IMR-90 (cell line): ENCODE data around the gene CEP20. TPM values are rescaled to one million over a fixed set of nuclear protein-coding genes. Genes with fewer than 3 reads are reported as not detected.

Experiments
- ATAC-seq: fragments of 200-7000 bp; cut with Tn5 transposase; 2 replicates; pipeline ENCODE4 v1.9.1; 2020; ENCODE audit warnings: low read depth, mild to moderate bottlenecking, moderate library complexity
- BruUV-seq: library from RNA; stranded (reverse); fragments of 400-500 nt; replicated peaks from 2 replicates; lab custom pipeline; 2021; lab: Mats Ljungman, UMichigan
- CTCF ChIA-PET: fragments of 300-600 bp; formaldehyde crosslinking; extraction: SDS; loops from one replicate; lab custom pipeline; 2021; ENCODE audit warnings: antibody characterized with exemption; lab: Yijun Ruan, JAX
- POLR2A ChIA-PET: fragments of 300-600 bp; sonication (Branson Sonifier 250); formaldehyde crosslinking; loops from one replicate; lab custom pipeline; 2022; ENCODE audit warnings: antibody characterized with exemption; ENCODE audit not compliant: unreplicated experiment; lab: Charles Lee
- DNase-seq: peaks from one replicate; pipeline ENCODE4 v3.0.0; 2013
- H2AFZ ChIP-seq: replicated peaks from 2 replicates; pipeline ENCODE3; 2013; ENCODE audit warnings: low read length, mild to moderate bottlenecking; ENCODE audit not compliant: poor library complexity
- H2AK5ac ChIP-seq: 2 replicates; pipeline ENCODE4 v1.6.1; 2013; ENCODE audit warnings: low read depth, low read length, inconsistent platforms
- H2AK9ac ChIP-seq: replicated peaks from 2 replicates; pipeline ENCODE3; 2013; ENCODE audit warnings: mild to moderate bottlenecking, low read depth, low read length, moderate library complexity; ENCODE audit not compliant: poor library complexity
- H2BK120ac ChIP-seq: 2 replicates; pipeline ENCODE4 v1.6.1; 2013; ENCODE audit warnings: low read depth, low read length, inconsistent platforms
- H2BK15ac ChIP-seq: 3 replicates; pipeline ENCODE4 v1.6.1; 2013; ENCODE audit warnings: low read depth, low read length, inconsistent platforms
- H2BK20ac ChIP-seq: 2 replicates; pipeline ENCODE4 v1.6.1; 2013; ENCODE audit warnings: low read depth, mild to moderate bottlenecking, inconsistent platforms, low read length, moderate library complexity
- H2BK5ac ChIP-seq: 2 replicates; pipeline ENCODE4 v1.6.1; 2013; ENCODE audit warnings: mild to moderate bottlenecking, low read depth, low read length, inconsistent platforms; ENCODE audit not compliant: poor library complexity, severe bottlenecking
- H3K14ac ChIP-seq: replicated peaks from 2 replicates; pipeline ENCODE4 v1.6.1; 2013; ENCODE audit warnings: low read depth, low read length, inconsistent platforms
- H3K18ac ChIP-seq: 2 replicates; pipeline ENCODE4 v1.6.1; 2013; ENCODE audit warnings: low read depth, low read length, control low read depth
- H3K23ac ChIP-seq: 2 replicates; pipeline ENCODE4 v1.6.1; 2013; ENCODE audit warnings: low read depth, low read length, inconsistent platforms
- H3K27ac ChIP-seq: 2 replicates; pipeline ENCODE4 v1.5.1; 2013; ENCODE audit warnings: mild to moderate bottlenecking, control low read depth, low read length; ENCODE audit not compliant: insufficient read depth
- H3K27me3 ChIP-seq: 2 replicates; pipeline ENCODE4 v1.6.1; 2013; ENCODE audit warnings: low read length; ENCODE audit not compliant: control insufficient read depth, insufficient read depth
- H3K36me3 ChIP-seq: 2 replicates; pipeline ENCODE4 v1.6.1; 2013; ENCODE audit warnings: low read length, mixed read lengths; ENCODE audit not compliant: control insufficient read depth, insufficient read depth
- H3K4ac ChIP-seq: 2 replicates; pipeline ENCODE4 v1.6.1; 2013; ENCODE audit warnings: low read depth, low read length, inconsistent platforms
- H3K4me1 ChIP-seq: 2 replicates; pipeline ENCODE4 v1.6.1; 2013; ENCODE audit warnings: low read length, mixed read lengths; ENCODE audit not compliant: control insufficient read depth, insufficient read depth
- H3K4me2 ChIP-seq: 2 replicates; pipeline ENCODE4 v1.6.1; 2013; ENCODE audit warnings: low read depth, mild to moderate bottlenecking, control low read depth, low read length, moderate library complexity
- H3K4me3 ChIP-seq: 2 replicates; pipeline ENCODE4 v1.5.1; 2013; ENCODE audit warnings: low read depth, mild to moderate bottlenecking, control low read depth, low read length, moderate library complexity; ENCODE audit not compliant: insufficient read depth
- H3K56ac ChIP-seq: 2 replicates; pipeline ENCODE4 v1.6.1; 2013; ENCODE audit warnings: low read length, inconsistent platforms; ENCODE audit not compliant: insufficient read depth; ENCODE audit errors: extremely low read depth
- H3K79me1 ChIP-seq, 2 experiments: 2 replicates each; pipeline ENCODE4 v1.6.1; 2013; ENCODE audit warnings: low read length in 2 of 2, inconsistent platforms in 1 of 2, low read depth in 1 of 2
- H3K9ac ChIP-seq: 2 replicates; pipeline ENCODE4 v1.6.1; 2013; ENCODE audit warnings: low read depth, low read length, control low read depth
- H3K9me1 ChIP-seq: 2 replicates; pipeline ENCODE4 v1.6.1; 2013; ENCODE audit warnings: low read length, inconsistent platforms; ENCODE audit not compliant: insufficient read depth
- H3K9me3 ChIP-seq: 2 replicates; pipeline ENCODE4 v1.6.1; 2013; ENCODE audit warnings: low read length; ENCODE audit not compliant: control insufficient read depth, insufficient read depth
- H4K20me1 ChIP-seq: 2 replicates; pipeline ENCODE4 v1.6.1; 2013; ENCODE audit warnings: low read length, inconsistent platforms; ENCODE audit not compliant: insufficient read depth
- H4K5ac ChIP-seq: 2 replicates; pipeline ENCODE4 v1.6.1; 2013; ENCODE audit warnings: mild to moderate bottlenecking, low read depth, low read length, control low read depth
- H4K8ac ChIP-seq, 2 experiments: 2 replicates each; pipeline ENCODE4 v1.6.1; 2013; ENCODE audit warnings: low read depth in 2 of 2, low read length in 2 of 2, control low read depth in 1 of 2, inconsistent platforms in 1 of 2
- H4K91ac ChIP-seq: 2 replicates; pipeline ENCODE4 v1.6.1; 2013; ENCODE audit warnings: low read depth, low read length, inconsistent platforms; ENCODE audit not compliant: insufficient read depth
- BHLHE40 ChIP-seq: fragments of 150-350 bp; IDR thresholded peaks from 2 replicates; pipeline ENCODE4 v1.6.1; 2016; ENCODE audit warnings: mild to moderate bottlenecking, low read depth, low read length
- CEBPB ChIP-seq: IDR thresholded peaks from 2 replicates; pipeline ENCODE4 v1.6.1; 2012; ENCODE audit warnings: low read depth, low read length, improper control_type of control experiment
- FOS ChIP-seq: fragments of 150-350 bp; IDR thresholded peaks from 2 replicates; pipeline ENCODE4 v1.6.1; 2016; ENCODE audit warnings: low read depth, low read length
- MAZ ChIP-seq: IDR thresholded peaks from 2 replicates; pipeline ENCODE4 v1.6.1; 2012; ENCODE audit warnings: low read depth, mild to moderate bottlenecking, low read length, improper control_type of control experiment, moderate library complexity, borderline replicate concordance
- NFE2L2 ChIP-seq: fragments of 150-350 bp; IDR thresholded peaks from 2 replicates; pipeline ENCODE4 v1.6.1; 2016; ENCODE audit warnings: low read depth, mild to moderate bottlenecking, low read length
- RFX5 ChIP-seq: IDR thresholded peaks from 2 replicates; pipeline ENCODE4 v1.8.0; 2012; ENCODE audit warnings: low read depth, mild to moderate bottlenecking, low read length, moderate library complexity
- WGBS, 2 experiments: methylation state at CpG; one replicate each; pipeline versions ENCODE4 v1.1.5 to v1.1.7; 2013; ENCODE audit warnings: missing lambda C conversion rate in 2 of 2; ENCODE audit not compliant: insufficient read length in 1 of 2; ENCODE audit errors: extremely low coverage in 2 of 2; 5-methylcytosine and 5-hydroxymethylcytosine counted together
- dilution Hi-C: fragments of 300-500 bp; cut with HindIII; formaldehyde crosslinking; loops from one replicate; pipeline ENCODE4 v1.14.3; 2018; ENCODE audit warnings: low sequenced_read_pairs; ENCODE audit not compliant: unreplicated experiment
- in situ Hi-C: fragments of 300-500 bp; cut with MboI; formaldehyde crosslinking; loops from 3 replicates; pipeline ENCODE4 v1.14.3; 2019; ENCODE audit warnings: low sequenced_read_pairs, inconsistent platforms, mixed read lengths
- intact Hi-C: fragments of 100-400 bp; cut with micrococcal nuclease; formaldehyde crosslinking; loops from 2 replicates; pipeline ENCODE4 v1.10.0; 2022
- polyA plus RNA-seq, 3 experiments: library from polyadenylated mRNA; depleted of rRNA; stranded (reverse); fragments of >200 nt; gene quantifications; 2 replicates each; pipeline ENCODE4 v1.2.3, GENCODE V29; 2012; ENCODE audit warnings: low replicate concordance in 1 of 3
- total RNA-seq: library from RNA; depleted of rRNA; stranded (reverse); fragments of >200 nt; gene quantifications from 2 replicates; pipeline ENCODE4 v1.2.3, GENCODE V29; 2012

The CEP20 gene
- total and polyA plus RNA-seq, 2 of the 4 experiments (the other 2 are of a cell fraction) = 28.8 to 40.1 TPM

DNA sequence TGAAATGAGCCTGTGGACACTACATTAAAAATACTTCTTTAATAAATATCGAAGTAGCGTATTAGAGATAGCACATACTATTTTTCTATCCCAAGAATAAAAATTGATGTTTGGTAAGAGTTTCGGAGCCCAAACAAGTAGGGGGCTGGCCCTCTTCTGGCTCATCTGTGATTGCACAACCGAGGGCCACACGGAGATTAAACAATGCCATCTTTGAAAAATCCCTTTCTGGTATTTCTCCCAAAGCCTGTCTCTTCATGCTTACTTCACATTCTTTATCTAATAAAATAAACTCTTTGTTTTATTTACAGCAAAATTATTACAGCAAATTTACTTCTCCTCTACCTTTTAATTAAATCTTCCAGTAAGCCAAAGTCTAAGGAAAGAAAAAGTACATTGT, 22.0 kb downstream of the CEP20 start:
- Histone ChIP-seq H3K27me3 (no peaks in the 10 kb centered on the region), H3K56ac (peak overlapping the region; percentile 54; the same call in 1 of the 2 replicates), H2AFZ (no peak overlapping the region), H4K5ac (peak overlapping the region; percentile 74; the same call in 1 of the 2 replicates), H4K8ac (peak overlapping the region in 1 of 2 experiments; percentile 45; a peak in 1 of 4 replicates), H2AK5ac (no peak overlapping the region), H3K9ac (no peak overlapping the region), H2BK20ac (no peak overlapping the region; the same call in 1 of the 2 replicates), H3K14ac (0 out of 2 replicates have a peak overlapping the region, but pooled peaks have one; percentile 15), H2AK9ac (no peak overlapping the region), H3K27ac (peak overlapping the region; percentile 98; the same call in 1 of the 2 replicates), H3K4me3 (no peak overlapping the region), H2BK15ac (no peak overlapping the region), H3K79me1 (peaks cover 0 to 6% of the 10 kb centered on the region in 2 experiments; a peak in 2 of 4 replicates), H3K9me3 (no peaks in the 10 kb centered on the region), H4K20me1 (no peaks in the 10 kb centered on the region), H3K4me2 (peak overlapping the region; percentile 43; the same call in 1 of the 2 replicates), H3K9me1 (peaks cover 5% of the 10 kb centered on the region; the same call in 1 of the 2 replicates), H2BK120ac (peak overlapping the region; percentile 36), H3K23ac (no peak overlapping the region), H3K4me1 (peaks cover 9% of the 10 kb centered on the region), H4K91ac (no peak overlapping the region), H3K18ac (peak overlapping the region; percentile 83), H3K36me3 (peaks cover 9% of the 10 kb centered on the region), H3K4ac (no peak overlapping the region), H2BK5ac (peak overlapping the region; percentile 82)
- in situ Hi-C loops (no loop called here), intact Hi-C loops (loop anchor here (5.0 kb wide), 1 partner anchor 261 kb away; no protein-coding TSS in a partner anchor), dilution Hi-C loops (no loop called here)
- no CpG with 5 or more reads among the region's 5 CpGs for WGBS, 2 experiments
- ATAC-seq (peak; percentile 54), DNase-seq (peak; percentile 29)
- ChIA-PET CTCF (no interaction called here), POLR2A (no interaction called here)
- TF ChIP-seq BHLHE40 = no peak
- TF ChIP-seq MAZ = no peak
- TF ChIP-seq NFE2L2 = no peak
- no peak for TF ChIP-seq FOS
- TF ChIP-seq CEBPB = peak; percentile 96
- TF ChIP-seq RFX5 = no peak
- BruUV-seq = no TSS peak
